Right lobe of liver (tissue), 6 donors: ENCODE data around the gene MCTP2. TPM values are rescaled to one million over a fixed set of nuclear protein-coding genes. Genes with fewer than 3 reads are reported as not detected.

Source experiments
- ATAC-seq, 4 donors: fragments of 200-7000 bp; cut with Tn5 transposase; one replicate each; pipeline ENCODE4 v1.9.1; 2020; ENCODE audit warnings: mild to moderate bottlenecking in 4 of 4, moderate library complexity in 4 of 4
- DNase-seq, 3 donors: peaks; one replicate each; pipeline ENCODE4 v3.0.0-alpha.2; 2020
- H3K27ac ChIP-seq, 3 donors: fragments of 200-600 bp; one replicate each; pipeline ENCODE4 v1.8.0; 2022
- H3K27me3 ChIP-seq, 2 donors: fragments of 200-600 bp; one replicate each; pipeline ENCODE4 v1.8.0; 2022
- H3K36me3 ChIP-seq, 4 donors: fragments of 200-600 bp; sonication (generic) in 1 of 4; one replicate each; pipeline versions ENCODE4 v1.5.1 to v1.8.0; 2017 to 2022; ENCODE audit warnings: control low read depth in 1 of 4
- H3K4me1 ChIP-seq, 4 donors: fragments of 200-600 bp; sonication (generic) in 1 of 4; one replicate each; pipeline versions ENCODE4 v1.5.1 to v1.8.0; 2017 to 2022; ENCODE audit warnings: control low read depth in 1 of 4
- H3K4me3 ChIP-seq, 3 donors: fragments of 200-600 bp; one replicate each; pipeline ENCODE4 v1.8.0; 2022
- H3K9me3 ChIP-seq, 4 donors: fragments of 200-600 bp; sonication (generic) in 1 of 4; one replicate each; pipeline versions ENCODE4 v1.5.1 to v1.8.0; 2017 to 2022; ENCODE audit warnings: control low read depth in 1 of 4
- CTCF ChIP-seq, 4 donors: fragments of 200-600 bp in 3 of 4; fragments of 450-650 bp in 1 of 4; IDR thresholded peaks; one replicate each; pipeline versions ENCODE4 v1.5.1 to v1.8.0; 2016 to 2022; ENCODE audit warnings: antibody characterized with exemption in 4 of 4, mild to moderate bottlenecking in 2 of 4
- POLR2A ChIP-seq: fragments of 450-650 bp; IDR thresholded peaks from one replicate; pipeline ENCODE4 v1.6.1; 2017; ENCODE audit warnings: antibody characterized with exemption, mild to moderate bottlenecking
- WGBS: methylation state at CpG from one replicate; pipeline ENCODE4 v1.1.6; 2018; ENCODE audit warnings: low coverage, low lambda C conversion rate; ENCODE audit not compliant: insufficient coverage; ENCODE audit errors: missing lambda C conversion rate; 5-methylcytosine and 5-hydroxymethylcytosine counted together
- intact Hi-C, 2 donors: fragments of 100-400 bp; cut with DNase I; formaldehyde crosslinking; loops; one replicate each; pipeline versions ENCODE4 v1.11.2 to v1.14.1; 2022
- total RNA-seq, 6 experiments: library from RNA; depleted of rRNA in 2 of 6; stranded (reverse); fragments of >200 nt in 2 of 6; fragmentation: NEBNext Ultra II Directional in 3 of 6; extraction: Animal tissue kit (Norgen Biotek cat#: 25700) in 3 of 6; gene quantifications; one replicate each; pipeline versions ENCODE4 v1.1.0 to v1.2.4, GENCODE V29; 2016 to 2023
- donor health status: DM: no; HTN: yes; CAD: no.
- donor health status: DM: no; HTN: no; CAD: no.
- donor health status: DM: no; HTN: no; CAD: no.
- donor health status: DM: no; HTN: yes; CAD: no.
- donor health status: DM: no; HTN: yes; CAD: no.

The MCTP2 gene
- total RNA-seq, 6 experiments from 2014 or later, result 1.8 to 5.3 (median 2.9) TPM

GRCh38 chr15:94290730-94291129, 59.4 kb downstream of the MCTP2 start:
- no peak for TF ChIP-seq CTCF (IDR thresholded peaks at IDR 0.05)
- TF ChIP-seq POLR2A, result no peak
- WGBS, result 56% methylated on average over 1 of the region's 1 CpG
- H3K27me3 ChIP-seq, result no peaks in the 10 kb centered on the region
- intact Hi-C loops, result no loop called here
- H3K4me3 ChIP-seq, result no peak overlapping the region
- H3K9me3 ChIP-seq, result no peaks in the 10 kb centered on the region
- no peaks in the 10 kb centered on the region for H3K36me3 ChIP-seq
- no peaks in the 10 kb centered on the region for H3K4me1 ChIP-seq
- ATAC-seq, result no peak
- H3K27ac ChIP-seq, result no peak overlapping the region
- DNase-seq, result no peak

GRCh38 chr15:94293411-94294402, 62.3 kb downstream of the MCTP2 start:
- Histone ChIP-seq H3K27me3 (no peaks in the 10 kb centered on the region), H3K36me3 (no peaks in the 10 kb centered on the region), H3K4me3 (no peak overlapping the region), H3K9me3 (no peaks in the 10 kb centered on the region), H3K27ac (no peak overlapping the region), H3K4me1 (no peaks in the 10 kb centered on the region)
- TF ChIP-seq CTCF (IDR thresholded peaks at IDR 0.05), result no peak
- TF ChIP-seq POLR2A, result no peak
- intact Hi-C loops, result no loop called here
- DNase-seq (no peak), ATAC-seq (peak in 1 of 4 donors; percentile 43)
- WGBS, result 48% methylated on average over 13 of the region's 13 CpGs

GRCh38 chr15:94294556-94294955, 63.2 kb downstream of the MCTP2 start:
- Histone ChIP-seq H3K27ac (no peak overlapping the region), H3K4me1 (no peaks in the 10 kb centered on the region), H3K27me3 (no peaks in the 10 kb centered on the region), H3K36me3 (no peaks in the 10 kb centered on the region), H3K4me3 (no peak overlapping the region), H3K9me3 (no peaks in the 10 kb centered on the region)
- DNase-seq, result no peak
- TF ChIP-seq POLR2A (no peak), CTCF (IDR thresholded peaks at IDR 0.05) (no peak)
- WGBS, result 23% methylated on average over 1 of the region's 1 CpG
- intact Hi-C loops, result no loop called here
- no peak for ATAC-seq

- DNase-seq (no peak), ATAC-seq (peak in 1 of 4 donors; percentile 11)
- Histone ChIP-seq H3K27ac (no peak overlapping the region), H3K4me3 (no peak overlapping the region), H3K36me3 (no peaks in the 10 kb centered on the region), H3K9me3 (no peaks in the 10 kb centered on the region), H3K27me3 (no peaks in the 10 kb centered on the region), H3K4me1 (no peaks in the 10 kb centered on the region)
- 66% methylated on average over 2 of the region's 4 CpGs for whole genome bisulfite sequencing
- TF ChIP-seq POLR2A (no peak), CTCF (IDR thresholded peaks at IDR 0.05) (no peak)
- intact Hi-C loops, result no loop called here
Observed at GRCh38 chr15:94295275-94295674, 63.9 kb downstream of the MCTP2 start.
